GM12865 (cell line): ENCODE results near the gene C1QA.

Experiments used
- DNase-seq: peaks from one replicate; pipeline ENCODE4 v3.0.0; 2010; ENCODE audit warnings: low read depth
- H3K4me3 ChIP-seq: 2 replicates; pipeline ENCODE4 v1.5.1; 2011; ENCODE audit warnings: mild to moderate bottlenecking, low read depth, low read length, control low read depth
- CTCF ChIP-seq: IDR thresholded peaks from 2 replicates; pipeline ENCODE4 v1.5.1; 2011; ENCODE audit warnings: low read length, control low read depth, low read depth, inconsistent platforms; ENCODE audit not compliant: insufficient read depth; ENCODE audit errors: missing control alignments

Gene C1QA

GRCh38 chr1:22638476-22639234 is 2.2 kb downstream of the C1QA start:
- no peak for DNase-seq
- TF ChIP-seq CTCF = no peak
- H3K4me3 ChIP-seq = no peak overlapping the region

GRCh38 chr1:22639286-22639685 is 2.9 kb downstream of the C1QA start:
- no peak for TF ChIP-seq CTCF
- H3K4me3 ChIP-seq = no peak overlapping the region
- peak; percentile 5 for DNase-seq

- no peak overlapping the region for H3K4me3 ChIP-seq
- no peak for TF ChIP-seq CTCF
- DNase-seq = no peak
Observed at GRCh38 chr1:22641247-22641646, 4.8 kb downstream of the C1QA start.

- peak; percentile 57 for DNase-seq
- TF ChIP-seq CTCF = peak; percentile 86
- H3K4me3 ChIP-seq = no peak overlapping the region
Observed at GRCh38 chr1:22641906-22642636, 5.6 kb downstream of the C1QA start.

GRCh38 chr1:22643381-22643780 is 7.0 kb downstream of the C1QA start, which contains the start of gene C1QC:
TSS of gene C1QC (plus strand) at chr1:22643633. CDS start at chr1:22644024, 391 bp downstream.
- no peak for TF ChIP-seq CTCF

GRCh38 chr1:22643928-22644327 is 7.5 kb downstream of the C1QA start:
- DNase-seq = no peak
- H3K4me3 ChIP-seq = no peak overlapping the region
- no peak for TF ChIP-seq CTCF

More at GRCh38 chr1:22643381-22643780, 7.0 kb downstream of the C1QA start, which contains the start of gene C1QC:
- DNase-seq = no peak
- H3K4me3 ChIP-seq = no peak within 1 kb of the TSS
